Measurements from ENCODE around the gene ZNF577. TPM values are rescaled to one million over a fixed set of nuclear protein-coding genes. Genes with fewer than 3 reads are reported as not detected.

Gene ZNF577
- total RNA-seq, 1 experiment from 2014 or later = 6.3 TPM

- H3K27ac Mint-ChIP-seq (ENCODE audit: low read depth, unreplicated experiment) = no peak overlapping the region
- no peaks in the 10 kb centered on the region for H3K4me1 Mint-ChIP-seq (ENCODE audit: insufficient read depth, unreplicated experiment)
- no peaks in the 10 kb centered on the region for H3K27me3 Mint-ChIP-seq (ENCODE audit: insufficient read depth, unreplicated experiment)
- ChIA-PET POLR2A (interaction anchor here (0.7 kb wide), 1 partner anchor 285 kb away, joined by 3 read pairs; no protein-coding TSS in a partner anchor), CTCF (interaction anchor here (0.7 kb wide), 1 partner anchor 48 kb away, joined by 3 read pairs; no protein-coding TSS in a partner anchor)
- intact Hi-C loops (cut with micrococcal nuclease) = no loop called here
- no peak overlapping the region for H3K4me3 Mint-ChIP-seq (ENCODE audit: unreplicated experiment)
- DNase-seq (ENCODE audit: unreplicated experiment) = no peak
- no peak for TF ChIP-seq CTCF (IDR thresholded peaks at IDR 0.05; ENCODE audit: unreplicated experiment)
- peaks cover 72% of the 10 kb centered on the region for H3K36me3 Mint-ChIP-seq (ENCODE audit: insufficient read depth, unreplicated experiment)
- TSS peak; percentile 5 for BruUV-seq (replicated peaks)
- peaks cover 46% of the 10 kb centered on the region for H3K9me3 Mint-ChIP-seq (ENCODE audit: unreplicated experiment)
These were observed 3.5 kb upstream of the ZNF577 start for GRCh38 chr19:51891193-51891747.

- TF ChIP-seq CTCF (IDR thresholded peaks at IDR 0.05; ENCODE audit: unreplicated experiment) = no peak
- H3K27me3 Mint-ChIP-seq (ENCODE audit: insufficient read depth, unreplicated experiment) = no peaks in the 10 kb centered on the region
- no TSS peak for BruUV-seq (replicated peaks)
- H3K36me3 Mint-ChIP-seq (ENCODE audit: insufficient read depth, unreplicated experiment) = peaks cover 59% of the 10 kb centered on the region
- ChIA-PET CTCF (no interaction called here), POLR2A (no interaction called here)
- no peak for DNase-seq (ENCODE audit: unreplicated experiment)
- H3K27ac Mint-ChIP-seq (ENCODE audit: low read depth, unreplicated experiment) = no peak overlapping the region
- intact Hi-C loops (cut with micrococcal nuclease) = no loop called here
- no peak overlapping the region for H3K4me3 Mint-ChIP-seq (ENCODE audit: unreplicated experiment)
- H3K9me3 Mint-ChIP-seq (ENCODE audit: unreplicated experiment) = peaks cover 36% of the 10 kb centered on the region
- H3K4me1 Mint-ChIP-seq (ENCODE audit: insufficient read depth, unreplicated experiment) = no peaks in the 10 kb centered on the region
These were observed 2.2 kb upstream of the ZNF577 start for GRCh38 chr19:51889934-51890333.

- no peaks in the 10 kb centered on the region for H3K27me3 Mint-ChIP-seq (ENCODE audit: insufficient read depth, unreplicated experiment)
- TF ChIP-seq CTCF (IDR thresholded peaks at IDR 0.05; ENCODE audit: unreplicated experiment) = no peak
- H3K4me1 Mint-ChIP-seq (ENCODE audit: insufficient read depth, unreplicated experiment) = no peaks in the 10 kb centered on the region
- no peak for DNase-seq (ENCODE audit: unreplicated experiment)
- peaks cover 32% of the 10 kb centered on the region for H3K9me3 Mint-ChIP-seq (ENCODE audit: unreplicated experiment)
- H3K36me3 Mint-ChIP-seq (ENCODE audit: insufficient read depth, unreplicated experiment) = peaks cover 35% of the 10 kb centered on the region
- BruUV-seq (replicated peaks) = no TSS peak
- ChIA-PET POLR2A (interaction anchor here (1.2 kb wide), 1 partner anchor 61 kb away, joined by 3 read pairs; no protein-coding TSS in a partner anchor), CTCF (interaction anchor here (0.6 to 1.4 kb wide), 2 partner anchors 9 to 22 kb away, joined by 3 to 6 read pairs; no protein-coding TSS in a partner anchor)
- no peak overlapping the region for H3K4me3 Mint-ChIP-seq (ENCODE audit: unreplicated experiment)
- intact Hi-C loops (cut with micrococcal nuclease) = no loop called here
- no peak overlapping the region for H3K27ac Mint-ChIP-seq (ENCODE audit: low read depth, unreplicated experiment)
These were observed 3.0 kb downstream of the ZNF577 start for GRCh38 chr19:51884713-51885112.

GRCh38 chr19:51882518-51882917, 5.2 kb downstream of the ZNF577 start:
- Mint-ChIP-seq H3K36me3 (ENCODE audit: insufficient read depth, unreplicated experiment) (peaks cover 26% of the 10 kb centered on the region), H3K4me3 (ENCODE audit: unreplicated experiment) (no peak overlapping the region), H3K4me1 (ENCODE audit: insufficient read depth, unreplicated experiment) (no peaks in the 10 kb centered on the region), H3K27me3 (ENCODE audit: insufficient read depth, unreplicated experiment) (no peaks in the 10 kb centered on the region), H3K27ac (ENCODE audit: low read depth, unreplicated experiment) (no peak overlapping the region), H3K9me3 (ENCODE audit: unreplicated experiment) (peaks cover 37% of the 10 kb centered on the region)
- TF ChIP-seq CTCF (IDR thresholded peaks at IDR 0.05; ENCODE audit: unreplicated experiment) = no peak
- intact Hi-C loops (cut with micrococcal nuclease) = no loop called here
- no peak for DNase-seq (ENCODE audit: unreplicated experiment)
- ChIA-PET POLR2A (no interaction called here), CTCF (no interaction called here)
- BruUV-seq (replicated peaks) = no TSS peak

Measured in MCF 10A (cell line).